HG03354 (cell line): ENCODE measurements around the gene SCN1B.

Experiments
- ATAC-seq: cut with Tn5 transposase; IDR thresholded peaks from one replicate; pipeline ENCODE4 v1.9.1; 2021; ENCODE audit warnings: mild to moderate bottlenecking; ENCODE audit not compliant: unreplicated experiment, poor library complexity, severe bottlenecking

Gene SCN1B

DNA sequence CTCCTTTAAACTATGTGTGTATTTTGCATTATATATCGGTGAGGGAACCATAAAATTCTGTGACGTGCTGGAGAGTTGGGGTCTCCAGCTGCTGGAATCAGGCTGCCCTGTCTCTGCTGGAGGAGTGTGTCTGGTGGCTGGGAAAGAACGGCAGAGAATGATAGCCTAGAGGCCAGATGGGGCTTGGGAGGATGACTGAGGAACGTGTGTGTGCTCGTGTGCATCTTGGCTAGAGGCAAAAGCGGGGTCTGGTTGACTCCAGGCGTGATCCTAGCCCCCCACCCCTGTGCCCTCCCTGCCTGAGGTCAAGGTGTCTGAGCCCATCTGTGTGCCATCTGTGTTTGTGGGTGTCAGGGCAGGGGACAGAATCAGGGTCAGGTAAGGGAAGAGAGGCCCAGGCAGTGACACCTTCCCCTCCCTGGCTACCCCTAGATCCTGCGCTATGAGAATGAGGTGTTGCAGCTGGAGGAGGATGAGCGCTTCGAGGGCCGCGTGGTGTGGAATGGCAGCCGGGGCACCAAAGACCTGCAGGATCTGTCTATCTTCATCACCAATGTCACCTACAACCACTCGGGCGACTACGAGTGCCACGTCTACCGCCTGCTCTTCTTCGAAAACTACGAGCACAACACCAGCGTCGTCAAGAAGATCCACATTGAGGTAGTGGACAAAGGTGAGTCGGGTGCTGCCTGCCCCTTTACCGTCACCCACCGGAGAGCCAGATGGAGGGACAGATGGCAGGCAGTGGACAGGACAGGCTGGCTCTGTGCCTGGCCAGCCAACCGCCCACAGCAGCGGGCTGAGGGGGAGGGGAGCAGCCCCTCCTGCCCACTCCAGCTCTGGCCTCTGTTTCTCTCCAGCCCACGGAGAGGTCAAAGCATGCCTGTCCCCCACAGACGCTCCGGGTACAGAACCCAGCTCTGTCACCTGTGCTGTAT is 3.1 kb downstream of the SCN1B start:
- no peak for ATAC-seq

DNA sequence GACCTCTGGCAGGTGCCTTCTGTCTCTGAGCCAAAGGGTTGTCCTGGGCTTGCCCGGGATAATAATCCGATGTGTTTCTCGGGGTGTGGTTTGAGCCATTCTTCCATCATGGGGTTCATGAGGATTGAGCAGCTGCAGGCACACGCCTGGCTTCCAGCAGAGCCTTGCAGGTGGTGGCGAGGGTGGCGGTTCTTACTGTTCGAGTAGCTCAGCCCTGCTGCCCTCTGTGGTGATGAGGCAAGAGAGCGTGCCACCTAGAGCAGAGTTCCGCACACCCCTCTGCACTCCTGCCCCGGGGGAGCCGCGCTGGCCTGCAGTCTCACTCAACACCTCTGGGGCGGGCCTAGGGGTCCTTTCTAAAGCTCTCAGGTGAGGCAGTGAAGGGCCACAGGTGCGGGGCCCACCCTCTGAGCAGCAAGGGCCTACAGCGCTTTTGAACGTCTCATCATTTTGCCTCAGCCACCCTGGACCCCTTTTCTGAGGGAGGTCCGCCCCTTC is 3.8 kb downstream of the SCN1B start:
- ATAC-seq, result no peak

DNA sequence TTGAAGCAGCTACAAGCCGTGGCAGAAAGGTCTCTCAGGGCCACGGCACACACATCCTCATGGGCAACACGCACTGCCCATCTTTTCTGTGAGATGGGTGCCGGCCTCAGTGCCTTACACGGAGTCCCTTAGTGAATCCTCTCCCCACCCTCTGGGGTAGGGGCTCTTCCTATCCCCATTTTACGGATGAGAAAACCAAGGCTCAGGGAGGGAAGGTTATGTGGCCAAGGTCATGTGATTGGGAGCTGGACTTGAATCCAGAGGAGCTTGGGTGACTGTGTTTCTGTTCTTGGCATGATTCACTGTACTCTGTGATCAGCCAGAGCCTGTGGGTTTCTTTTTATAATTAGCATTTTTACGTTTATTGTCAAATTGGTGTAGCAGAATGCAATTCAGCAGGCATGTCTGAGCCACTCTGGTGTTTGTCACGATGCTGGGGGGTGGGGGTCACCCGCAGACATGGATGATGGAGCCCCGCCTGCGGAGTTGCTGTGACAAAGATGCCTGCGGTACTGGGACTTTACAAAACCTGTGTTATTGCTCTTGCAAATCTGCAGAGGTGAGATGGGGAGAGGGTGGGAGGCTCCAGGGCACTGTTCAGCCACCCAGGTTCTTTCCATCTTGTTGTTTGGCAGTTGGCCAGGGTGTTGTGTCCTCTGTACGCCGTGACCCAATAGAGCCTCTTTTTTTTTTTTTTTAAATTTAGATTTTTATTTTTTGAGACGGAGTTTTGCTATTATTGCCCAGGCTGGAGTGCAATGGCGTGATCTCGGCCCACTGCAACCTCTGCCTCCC is 4.5 kb downstream of the SCN1B start:
- ATAC-seq, result no peak

DNA sequence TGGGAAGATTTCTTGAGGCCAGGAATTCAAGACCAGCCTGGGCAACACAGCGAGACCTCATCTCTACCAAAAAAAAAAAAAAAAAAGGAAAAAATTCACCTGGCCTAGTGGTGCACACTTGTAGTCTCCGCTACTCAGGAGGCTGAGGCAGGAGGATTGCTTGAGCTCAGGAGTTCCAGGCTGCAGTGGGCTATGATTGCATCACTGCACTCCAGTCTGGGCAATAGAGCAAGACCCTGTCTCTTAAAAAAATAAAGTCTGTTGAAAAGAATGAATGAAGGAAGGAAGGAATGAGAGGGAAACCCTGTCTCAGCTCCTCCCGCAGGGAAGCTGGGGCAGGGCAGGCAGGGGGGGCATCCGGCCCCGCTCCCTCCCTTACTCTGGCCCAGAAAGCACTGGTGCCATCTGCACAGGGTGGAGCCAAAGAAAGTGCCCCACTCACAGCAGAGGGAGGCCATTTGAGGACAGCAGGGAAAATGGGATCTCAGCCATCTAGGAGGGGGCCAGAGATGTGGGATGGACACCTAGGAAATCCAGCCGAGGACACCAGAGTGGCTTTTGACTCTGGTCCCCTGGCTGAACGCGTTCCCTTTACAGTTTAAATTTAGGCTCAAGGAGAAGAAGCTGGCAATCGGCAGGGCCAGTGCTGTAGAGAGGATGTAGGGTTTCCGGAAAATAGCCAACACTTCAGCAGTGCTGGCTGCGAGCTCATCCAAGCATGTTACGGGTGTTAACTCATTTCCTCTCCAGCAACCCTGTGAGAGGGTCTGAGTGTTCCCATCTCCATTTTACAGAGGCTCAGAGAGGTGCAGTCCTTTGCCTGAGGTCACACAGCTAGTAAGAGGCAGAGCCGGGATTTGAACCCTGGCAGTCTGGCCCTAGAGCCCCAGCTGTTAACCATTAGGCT is 7.7 kb downstream of the SCN1B start:
- ATAC-seq, result peak; percentile 63

DNA sequence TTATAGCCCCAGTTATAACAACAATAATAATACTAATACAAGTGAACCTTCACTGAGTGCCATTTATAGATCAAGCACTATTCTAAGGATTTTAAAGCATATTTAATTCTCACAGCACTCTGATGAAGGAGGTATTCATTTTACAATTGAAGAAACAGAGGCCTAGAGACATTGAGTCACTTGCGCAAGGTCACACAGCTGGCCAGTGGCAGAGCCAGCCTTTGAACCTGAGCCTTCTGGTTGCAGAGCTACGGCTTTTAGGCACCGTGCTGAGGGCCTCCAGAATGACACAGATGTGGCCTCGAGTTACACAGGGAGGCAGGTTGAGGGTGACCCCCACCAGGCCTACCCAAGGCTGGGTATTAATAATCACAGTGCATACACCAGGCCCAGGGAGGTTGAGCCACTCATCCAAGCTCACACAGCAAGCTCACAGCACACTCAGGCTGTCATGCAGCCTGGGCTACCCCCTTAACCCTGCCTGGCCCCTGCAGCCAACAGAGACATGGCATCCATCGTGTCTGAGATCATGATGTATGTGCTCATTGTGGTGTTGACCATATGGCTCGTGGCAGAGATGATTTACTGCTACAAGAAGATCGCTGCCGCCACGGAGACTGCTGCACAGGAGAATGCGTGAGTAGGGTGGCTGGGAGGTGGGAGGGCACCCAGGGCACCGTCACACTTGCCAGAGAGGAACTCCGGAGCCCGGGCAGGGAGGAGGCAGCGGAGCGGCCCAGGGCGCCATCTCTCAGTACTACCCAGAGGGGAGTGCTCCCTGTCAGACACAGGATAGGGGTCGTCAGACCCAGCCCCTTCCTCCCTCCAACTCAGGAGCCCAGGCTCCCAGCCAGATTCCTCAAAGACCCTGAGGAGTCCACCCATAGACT is 8.6 kb downstream of the SCN1B start:
- ATAC-seq, result no peak

DNA sequence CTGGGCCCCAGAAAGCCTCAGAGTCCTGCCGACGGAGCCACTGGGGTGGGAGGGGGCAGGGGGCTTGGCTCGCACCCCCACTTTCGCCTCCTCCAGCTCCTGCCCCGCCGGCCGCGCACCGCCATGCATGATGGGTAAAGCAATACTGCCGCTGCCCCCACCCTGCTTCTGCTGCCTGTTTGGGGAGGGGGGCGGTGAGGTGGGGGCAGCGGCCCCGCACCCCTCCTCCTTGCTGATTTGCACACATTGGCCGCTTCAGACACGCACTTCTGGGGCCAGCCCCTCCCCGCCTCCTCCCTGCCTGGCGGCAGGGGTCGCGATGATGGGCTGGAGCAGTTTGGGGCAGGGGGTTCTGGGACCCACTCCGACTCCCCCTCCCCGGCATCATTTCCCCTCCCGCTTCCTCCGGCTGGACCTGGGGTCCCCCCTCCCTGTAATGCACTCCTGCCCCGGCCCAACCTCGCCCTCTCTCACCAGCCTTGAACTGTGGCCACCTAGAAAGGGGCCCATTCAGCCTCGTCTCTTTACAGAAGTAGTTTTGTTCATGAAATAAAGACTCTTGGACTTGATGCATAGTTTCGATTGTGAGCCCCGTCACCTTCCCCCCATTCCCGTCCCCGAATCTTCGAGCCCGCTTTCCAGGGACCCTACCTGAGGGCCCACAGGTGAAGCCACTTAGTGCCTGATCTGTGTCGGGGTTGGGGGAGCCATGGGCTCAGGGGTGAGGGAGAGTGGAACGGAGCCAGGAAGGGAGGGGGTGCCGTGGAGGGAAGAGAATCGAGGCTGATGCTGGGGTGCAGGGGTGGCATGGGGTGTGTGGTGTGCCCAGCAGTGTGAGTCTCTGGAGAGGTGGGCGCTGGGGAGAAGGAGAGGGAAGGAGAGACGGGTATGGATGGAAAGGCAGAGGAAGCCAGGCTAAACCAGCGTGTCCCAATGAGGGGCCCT is 9.9 kb downstream of the SCN1B start:
- no peak for ATAC-seq

DNA sequence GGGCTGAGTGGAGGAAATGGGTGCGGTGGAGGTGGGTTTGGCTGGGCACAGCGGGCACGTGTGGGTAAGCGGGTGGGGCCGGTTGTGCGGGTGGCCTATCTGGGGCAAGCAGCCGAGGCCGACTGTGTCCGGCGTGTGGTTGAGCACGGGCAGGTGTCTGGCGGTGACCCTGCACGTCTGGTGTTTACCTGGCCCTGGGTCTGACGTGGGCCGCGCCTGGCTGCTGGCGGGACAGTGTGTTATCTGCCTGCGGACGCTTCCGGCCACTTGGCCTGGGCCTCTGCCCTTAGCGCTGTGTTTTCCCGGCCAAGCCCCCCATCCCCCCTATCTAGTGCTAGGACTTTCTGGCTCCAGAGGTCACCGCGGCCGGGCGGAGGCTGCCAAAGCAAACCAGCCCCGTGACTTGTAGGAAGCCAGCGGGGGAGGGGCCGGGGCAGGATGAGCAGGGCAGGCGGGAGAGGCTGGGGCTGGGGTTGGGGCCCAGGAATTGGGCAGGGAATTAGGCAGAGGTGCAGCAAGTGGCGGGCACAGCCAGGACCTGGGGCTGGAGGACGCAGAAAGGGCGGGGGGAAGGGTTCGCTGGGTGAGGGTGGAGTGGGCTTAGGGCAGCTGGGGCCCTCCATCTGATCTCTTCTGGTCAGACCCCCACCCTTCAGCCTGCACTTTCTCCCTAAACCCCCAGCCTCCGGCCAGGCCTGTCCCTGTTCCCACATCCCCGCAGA is 10.7 kb downstream of the SCN1B start:
- no peak for ATAC-seq

DNA sequence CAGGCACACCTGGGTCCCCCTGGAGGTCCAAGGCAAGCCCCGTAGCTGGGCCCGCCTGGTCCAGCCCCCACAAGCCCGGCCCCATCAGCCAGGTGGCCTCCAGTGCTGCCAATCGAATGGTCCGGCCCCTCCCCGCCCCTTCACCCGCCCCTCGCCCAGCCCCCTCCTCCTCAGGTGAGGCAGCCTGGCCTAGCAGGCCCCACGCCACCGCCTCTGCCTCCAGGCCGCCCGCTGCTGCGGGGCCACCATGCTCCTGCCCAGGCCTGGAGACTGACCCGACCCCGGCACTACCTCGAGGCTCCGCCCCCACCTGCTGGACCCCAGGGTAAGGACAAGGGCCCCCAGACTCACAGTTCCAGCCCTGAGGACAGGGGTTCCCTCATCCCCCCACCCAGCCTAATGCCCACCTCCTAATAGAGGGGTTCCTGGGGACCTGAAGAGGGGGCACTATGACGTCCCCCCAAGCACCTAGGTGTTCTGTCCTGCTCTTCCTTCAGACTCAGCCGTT is 11.3 kb downstream of the SCN1B start, which contains the start of gene HPN:
HPN (plus strand) TSS at position 174 of the 508 bp plus-strand sequence. CDS start 786 bp downstream, outside the sequence.
- ATAC-seq, result no peak

DNA sequence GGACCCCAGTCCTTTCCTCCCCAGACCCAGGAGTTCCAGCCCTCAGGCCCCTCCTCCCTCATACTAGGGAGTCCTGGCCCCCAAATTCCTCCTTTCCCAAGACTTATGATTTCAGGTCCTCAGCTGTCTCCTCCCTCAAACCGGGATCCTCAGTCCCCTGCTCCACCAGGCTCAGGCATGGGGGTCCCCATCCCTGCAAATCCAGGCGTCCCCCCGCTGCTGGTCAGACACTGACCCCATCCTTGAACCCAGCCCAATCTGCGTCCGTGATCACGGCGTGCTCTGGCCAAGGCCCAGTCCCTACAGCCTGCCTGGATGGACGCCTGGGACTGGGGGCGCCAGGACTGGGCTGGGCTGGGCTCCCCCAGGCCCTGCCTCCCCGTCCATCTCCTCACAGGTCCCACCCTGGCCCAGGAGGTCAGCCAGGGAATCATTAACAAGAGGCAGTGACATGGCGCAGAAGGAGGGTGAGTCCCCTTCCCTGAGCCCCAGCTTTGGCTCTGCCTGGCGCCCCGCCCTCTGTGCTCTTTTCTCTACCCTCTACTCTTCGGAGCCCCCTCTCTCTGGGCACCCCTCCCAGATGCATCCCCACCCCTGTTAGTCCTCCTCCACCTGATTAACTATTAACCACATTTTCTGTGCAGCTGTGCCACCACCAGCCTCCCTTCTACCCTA is 11.9 kb downstream of the SCN1B start:
- ATAC-seq, result no peak

DNA sequence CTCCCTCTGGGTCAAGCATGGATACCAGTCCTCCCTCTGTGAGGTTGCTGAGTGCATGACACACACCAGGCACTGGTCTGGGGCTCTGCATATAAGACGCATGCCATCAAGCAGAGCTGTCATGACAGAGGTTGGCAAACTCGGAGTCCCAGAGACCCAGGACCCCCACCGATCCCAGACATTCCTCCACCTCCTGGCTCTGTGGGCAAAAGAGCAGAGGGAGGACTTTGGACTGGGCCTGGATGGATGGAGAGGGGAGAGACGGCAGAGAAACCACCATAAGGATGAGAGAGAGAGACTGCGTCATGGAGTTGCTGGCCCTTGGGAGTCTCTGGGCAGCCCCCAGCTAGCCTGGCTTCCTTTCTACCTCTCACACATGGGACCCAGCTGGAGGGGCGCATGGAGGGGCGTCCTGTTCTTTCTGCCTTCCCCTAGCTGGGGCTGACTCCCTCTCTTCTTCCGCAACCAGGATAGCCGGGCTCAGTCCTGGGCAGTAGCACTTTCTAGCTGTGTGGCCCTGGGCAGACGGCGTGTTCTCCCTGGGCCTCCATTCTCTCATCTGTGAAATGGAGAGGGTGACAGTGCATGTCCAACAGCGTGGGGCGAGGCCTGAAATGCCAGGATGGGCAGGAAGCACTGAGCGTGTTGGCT is 12.8 kb downstream of the SCN1B start:
- no peak for ATAC-seq

DNA sequence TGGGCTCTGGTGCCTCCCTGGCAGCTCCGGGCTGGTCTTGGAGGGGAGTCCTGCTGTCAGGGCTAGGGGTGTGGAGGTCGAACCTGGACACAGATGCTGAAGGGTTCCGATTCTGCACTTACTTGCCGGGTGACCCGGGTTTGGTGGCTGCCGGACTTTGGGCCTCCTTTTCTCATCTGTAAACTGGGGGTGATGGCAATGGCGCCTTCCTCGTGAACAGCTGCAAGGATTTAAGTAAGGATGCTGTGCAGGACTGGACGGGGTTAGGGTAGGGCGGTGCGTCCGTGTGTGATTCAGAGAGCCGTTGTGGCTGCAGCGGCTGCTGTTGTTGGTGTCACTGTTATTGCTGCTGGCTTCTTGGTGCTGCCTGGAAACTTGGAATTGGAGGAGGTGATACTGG is 13.6 kb downstream of the SCN1B start:
- no peak for ATAC-seq

DNA sequence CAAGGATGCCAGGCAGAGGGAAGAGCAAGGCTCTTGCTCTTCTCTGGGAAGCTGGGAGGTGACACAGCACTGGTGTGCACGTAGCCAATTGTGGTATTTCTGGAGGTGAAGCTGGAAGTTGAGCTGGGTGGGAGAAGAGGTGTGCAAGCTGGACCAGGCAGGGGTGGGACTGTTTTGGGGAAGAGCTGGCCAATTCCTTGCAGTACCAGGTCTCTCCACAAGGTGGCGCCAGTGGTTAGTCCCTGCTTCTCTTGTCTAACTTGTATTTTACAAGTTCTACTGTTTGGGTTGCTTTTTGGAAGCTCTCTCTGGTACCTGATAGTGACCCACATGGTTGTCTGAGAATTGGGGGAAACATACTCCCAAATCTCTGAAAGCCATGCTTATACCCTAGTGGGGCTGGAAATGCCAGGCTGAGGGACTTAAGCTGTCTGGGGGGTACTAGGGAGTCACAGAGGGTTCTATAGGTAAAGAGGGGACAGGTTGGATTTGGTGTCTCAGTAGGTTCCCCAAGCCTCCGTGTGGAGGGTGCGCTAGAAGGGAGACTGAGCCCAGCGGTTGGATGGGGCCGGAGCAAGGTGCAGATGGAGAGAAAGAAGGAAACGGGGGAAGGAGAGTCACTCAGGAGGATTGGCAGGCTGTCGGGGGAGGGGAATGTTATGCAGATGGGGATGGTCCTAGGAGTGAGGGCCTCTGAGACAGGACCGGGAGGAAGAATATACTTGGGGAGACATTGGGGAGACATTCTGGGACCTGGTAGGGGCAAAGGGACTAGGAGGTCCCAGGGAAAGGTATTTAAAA is 14.2 kb downstream of the SCN1B start:
- ATAC-seq, result no peak

DNA sequence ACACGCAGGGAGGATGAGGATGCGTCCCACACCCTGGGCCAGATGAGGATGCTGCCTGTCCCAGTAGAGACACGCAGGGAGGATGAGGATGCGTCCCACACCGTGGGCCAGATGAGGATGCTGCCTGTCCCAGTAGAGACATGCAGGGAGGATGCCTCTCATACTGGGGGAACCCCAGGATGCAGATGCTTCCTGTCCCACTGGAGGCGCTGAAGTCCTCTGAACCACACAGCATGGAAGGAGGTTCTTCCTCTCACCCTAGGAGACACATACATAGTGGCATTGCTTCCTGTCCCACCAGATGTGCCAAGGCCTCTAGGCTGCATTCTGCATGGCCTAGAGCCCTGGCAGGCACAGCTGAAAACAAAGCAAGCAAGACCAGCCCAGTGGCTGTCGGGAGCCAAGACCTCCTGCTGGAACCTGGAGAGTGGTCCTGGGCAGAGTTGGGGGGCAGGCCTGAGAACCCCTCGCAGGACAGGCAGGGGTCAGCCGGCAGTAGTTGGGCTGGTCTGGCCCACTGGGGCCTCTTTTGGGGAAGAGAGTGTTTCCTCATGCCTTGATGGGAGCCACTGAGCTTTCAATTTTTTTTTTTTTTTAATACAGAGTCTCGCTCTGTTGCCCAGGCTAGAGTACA is 15.5 kb downstream of the SCN1B start:
- ATAC-seq, result peak; percentile 83

DNA sequence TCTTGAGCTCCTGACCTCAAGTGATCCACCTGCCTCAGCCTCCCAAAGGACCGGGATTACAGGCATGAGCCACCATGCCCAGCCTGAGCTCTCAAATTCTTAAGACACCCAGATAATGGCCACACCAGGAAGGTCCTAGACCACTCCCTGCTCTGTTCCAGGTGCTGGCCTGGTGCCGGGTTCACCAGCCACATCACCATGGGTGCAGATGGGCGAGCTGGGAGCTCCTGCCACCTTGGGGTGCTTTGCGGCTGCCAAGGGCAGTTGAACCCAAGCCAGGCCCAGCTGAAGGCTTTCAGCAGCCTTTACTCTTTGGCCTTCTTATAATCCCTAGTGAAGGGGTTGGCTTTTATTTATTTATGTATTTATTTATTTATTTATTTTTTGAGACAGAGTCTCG is 16.2 kb downstream of the SCN1B start:
- no peak for ATAC-seq
